Kidney (tissue), 14 donors: ENCODE measurements around the gene DGKI. TPM values are rescaled to one million over a fixed set of nuclear protein-coding genes. Genes with fewer than 3 reads are reported as not detected.

ENCODE experiments used
- DNase-seq, 5 donors: peaks; one replicate each; pipeline ENCODE4 v3.0.0-alpha.2; 2013 to 2020
- FAIRE-seq: peaks from 2 replicates; lab custom pipeline; 2012; peaks lifted over from hg19 to GRCh38; lab: Jason Lieb, UNC
- H3K27ac ChIP-seq, 2 donors: one replicate each; pipeline ENCODE4 v1.7.0; 2013; ENCODE audit warnings: low read depth in 2 of 2, low read length in 2 of 2, inconsistent platforms in 1 of 2
- H3K27me3 ChIP-seq: one replicate; pipeline ENCODE4 v1.7.1; 2013; ENCODE audit warnings: low read length, inconsistent platforms; ENCODE audit not compliant: control insufficient read depth, insufficient read depth
- H3K36me3 ChIP-seq, 3 donors: one replicate each; pipeline versions ENCODE4 v1.7.0 to v1.7.1; 2013; ENCODE audit warnings: low read length in 3 of 3, control low read depth in 1 of 3, inconsistent platforms in 1 of 3; ENCODE audit not compliant: insufficient read depth in 3 of 3, control insufficient read depth in 2 of 3
- H3K4me1 ChIP-seq, 3 donors: one replicate each; pipeline versions ENCODE4 v1.7.0 to v1.7.1; 2013; ENCODE audit warnings: low read length in 3 of 3, inconsistent platforms in 1 of 3, low read depth in 1 of 3; ENCODE audit not compliant: control insufficient read depth in 2 of 3, insufficient read depth in 2 of 3
- H3K4me3 ChIP-seq, 3 donors: one replicate each; pipeline versions ENCODE4 v1.7.0 to v1.8.1; 2013; ENCODE audit warnings: low read length in 3 of 3, control low read depth in 1 of 3, inconsistent platforms in 1 of 3
- H3K9ac ChIP-seq, 3 donors: one replicate each; pipeline versions ENCODE4 v1.7.0 to v1.7.1; 2013; ENCODE audit warnings: low read length in 3 of 3, control low read depth in 1 of 3, inconsistent platforms in 1 of 3
- H3K9me3 ChIP-seq, 3 donors: one replicate each; pipeline versions ENCODE4 v1.7.0 to v1.7.1; 2013; ENCODE audit warnings: low read length in 3 of 3, control low read depth in 1 of 3, inconsistent platforms in 1 of 3; ENCODE audit not compliant: control insufficient read depth in 2 of 3, insufficient read depth in 1 of 3
- CTCF ChIP-seq: IDR thresholded peaks from 3 replicates; pipeline ENCODE4 v1.5.1; 2012; ENCODE audit warnings: mild to moderate bottlenecking, moderate library complexity, borderline replicate concordance; ENCODE audit not compliant: insufficient read depth; ENCODE audit errors: extremely low read depth
- intact Hi-C: fragments of 100-400 bp; cut with DNase I; formaldehyde crosslinking; loops from one replicate; pipeline ENCODE4 v1.11.1; 2022
- polyA plus RNA-seq: library from polyadenylated mRNA; stranded (reverse); fragments of 350-450 nt; fragmentation: Illumina TruSeq; extraction: RNeasy Lipid Tissue Mini Kit (QIAGEN cat#74804); gene quantifications from one replicate; pipeline ENCODE4 v1.2.3, GENCODE V29; 2014; ENCODE audit warnings: low read depth, low replicate concordance; ENCODE audit not compliant: insufficient read depth
- total RNA-seq: library from RNA; stranded (reverse); fragmentation: NEBNext Ultra II Directional; extraction: Animal tissue kit (Norgen Biotek cat#: 25700); gene quantifications from one replicate; pipeline ENCODE4 v1.2.1, GENCODE V29; 2021
- donor health status: control.
- donor health status: control.
- donor health status: control.
- donor health status: control.
- donor health status: control.
- donor health status: DM: yes; HTN: yes; CAD: no.
- donor health status: Normal renal cell carcinoma (clear cell type).

DGKI gene
- total and polyA plus RNA-seq, 2 donors from 2014 or later: 1.3 to 2.5 TPM

GRCh38 chr7:137506031-137506430 is 340.7 kb downstream of the DGKI start:
- Histone ChIP-seq H3K27me3 (no peaks in the 10 kb centered on the region), H3K4me3 (no peak overlapping the region), H3K9me3 (no peaks in the 10 kb centered on the region), H3K36me3 (no peaks in the 10 kb centered on the region), H3K4me1 (no peaks in the 10 kb centered on the region), H3K27ac (no peak overlapping the region), H3K9ac (no peak overlapping the region)
- no peak for TF ChIP-seq CTCF
- no peak for FAIRE-seq
- no peak for DNase-seq
- intact Hi-C loops: no loop called here

- intact Hi-C loops: no loop called here
Observed at GRCh38 chr7:137501562-137501961, 345.2 kb downstream of the DGKI start.

GRCh38 chr7:137492889-137493288 is 353.9 kb downstream of the DGKI start:
- Histone ChIP-seq H3K4me1 (no peaks in the 10 kb centered on the region), H3K4me3 (no peak overlapping the region), H3K9me3 (peaks cover 0 to 8% (median 0%) of the 10 kb centered on the region in 3 donors), H3K27ac (no peak overlapping the region), H3K27me3 (no peaks in the 10 kb centered on the region), H3K36me3 (no peaks in the 10 kb centered on the region), H3K9ac (no peak overlapping the region)
- FAIRE-seq (no peak), DNase-seq (peak in 1 of 5 donors; percentile 47)
- TF ChIP-seq CTCF: no peak
- intact Hi-C loops: no loop called here

More at GRCh38 chr7:137501562-137501961, 345.2 kb downstream of the DGKI start:
- FAIRE-seq (no peak), DNase-seq (no peak)
- H3K9me3 ChIP-seq: no peaks in the 10 kb centered on the region
- no peaks in the 10 kb centered on the region for H3K27me3 ChIP-seq
- no peak overlapping the region for H3K4me3 ChIP-seq
- H3K9ac ChIP-seq: no peak overlapping the region
- no peak for TF ChIP-seq CTCF
- H3K4me1 ChIP-seq: no peaks in the 10 kb centered on the region
- no peak overlapping the region for H3K27ac ChIP-seq
- no peaks in the 10 kb centered on the region for H3K36me3 ChIP-seq

GRCh38 chr7:137489880-137490279 is 356.9 kb downstream of the DGKI start:
- FAIRE-seq (no peak), DNase-seq (no peak)
- no peaks in the 10 kb centered on the region for H3K27me3 ChIP-seq
- intact Hi-C loops: no loop called here
- peaks cover 0 to 6% (median 0%) of the 10 kb centered on the region in 3 donors for H3K9me3 ChIP-seq
- no peak overlapping the region for H3K9ac ChIP-seq
- H3K4me3 ChIP-seq: no peak overlapping the region
- H3K27ac ChIP-seq: no peak overlapping the region
- no peaks in the 10 kb centered on the region for H3K4me1 ChIP-seq
- no peaks in the 10 kb centered on the region for H3K36me3 ChIP-seq
- TF ChIP-seq CTCF: no peak
